Measurements from ENCODE around the gene ZBTB16. TPM values are rescaled to one million over a fixed set of nuclear protein-coding genes. Genes with fewer than 3 reads are reported as not detected.

Gene ZBTB16
- total RNA-seq, 1 donor from 2014 or later: 39.4 TPM

GRCh38 chr11:114056409-114056808, 3.1 kb upstream of the ZBTB16 start:
- no peak for DNase-seq (ENCODE audit: low read depth, low spot score)
- no peak for TF ChIP-seq CTCF (conservative IDR thresholded peaks at IDR 0.05)
- peaks cover 26% of the 10 kb centered on the region for H3K27me3 Mint-ChIP-seq (ENCODE audit: low read depth)
- peak overlapping the region; percentile 91 for H3K4me3 Mint-ChIP-seq
- H3K4me1 Mint-ChIP-seq: peaks cover 31% of the 10 kb centered on the region
- H3K36me3 Mint-ChIP-seq (ENCODE audit: low read depth): no peaks in the 10 kb centered on the region
- no peak overlapping the region for H3K27ac Mint-ChIP-seq (ENCODE audit: unreplicated experiment)
- H3K9me3 Mint-ChIP-seq: no peaks in the 10 kb centered on the region

- TF ChIP-seq CTCF (conservative IDR thresholded peaks at IDR 0.05): no peak
- no peaks in the 10 kb centered on the region for H3K9me3 Mint-ChIP-seq
- H3K4me3 Mint-ChIP-seq: peak overlapping the region; percentile 91
- H3K27ac Mint-ChIP-seq (ENCODE audit: unreplicated experiment): no peak overlapping the region
- H3K4me1 Mint-ChIP-seq: peaks cover 35% of the 10 kb centered on the region
- peaks cover 30% of the 10 kb centered on the region for H3K27me3 Mint-ChIP-seq (ENCODE audit: low read depth)
- no peak for DNase-seq (ENCODE audit: low read depth, low spot score)
- H3K36me3 Mint-ChIP-seq (ENCODE audit: low read depth): no peaks in the 10 kb centered on the region
Measured at GRCh38 chr11:114057147-114057546, 2.4 kb upstream of the ZBTB16 start.

GRCh38 chr11:114057605-114058004, 1.9 kb upstream of the ZBTB16 start:
- H3K27me3 Mint-ChIP-seq (ENCODE audit: low read depth): peaks cover 30% of the 10 kb centered on the region
- no peak for DNase-seq (ENCODE audit: low read depth, low spot score)
- no peak for TF ChIP-seq CTCF (conservative IDR thresholded peaks at IDR 0.05)
- no peaks in the 10 kb centered on the region for H3K9me3 Mint-ChIP-seq
- no peak overlapping the region for H3K27ac Mint-ChIP-seq (ENCODE audit: unreplicated experiment)
- H3K4me3 Mint-ChIP-seq: peak overlapping the region; percentile 91
- no peaks in the 10 kb centered on the region for H3K36me3 Mint-ChIP-seq (ENCODE audit: low read depth)
- peaks cover 35% of the 10 kb centered on the region for H3K4me1 Mint-ChIP-seq

GRCh38 chr11:114058026-114058706, 1.3 kb upstream of the ZBTB16 start:
- no peaks in the 10 kb centered on the region for H3K36me3 Mint-ChIP-seq (ENCODE audit: low read depth)
- TF ChIP-seq CTCF (conservative IDR thresholded peaks at IDR 0.05): no peak
- H3K27me3 Mint-ChIP-seq (ENCODE audit: low read depth): peaks cover 30% of the 10 kb centered on the region
- H3K4me1 Mint-ChIP-seq: peaks cover 41% of the 10 kb centered on the region
- no peak for DNase-seq (ENCODE audit: low read depth, low spot score)
- no peaks in the 10 kb centered on the region for H3K9me3 Mint-ChIP-seq
- no peak overlapping the region for H3K27ac Mint-ChIP-seq (ENCODE audit: unreplicated experiment)
- H3K4me3 Mint-ChIP-seq: peak overlapping the region; percentile 91

GRCh38 chr11:114058871-114059277, 637 bp upstream of the ZBTB16 start:
- Mint-ChIP-seq H3K27ac (ENCODE audit: unreplicated experiment) (no peak overlapping the region), H3K36me3 (ENCODE audit: low read depth) (peaks cover 3% of the 10 kb centered on the region), H3K4me1 (peaks cover 45% of the 10 kb centered on the region), H3K9me3 (no peaks in the 10 kb centered on the region), H3K27me3 (ENCODE audit: low read depth) (peaks cover 30% of the 10 kb centered on the region), H3K4me3 (peak overlapping the region; percentile 91)
- no peak for TF ChIP-seq CTCF (conservative IDR thresholded peaks at IDR 0.05)
- no peak for DNase-seq (ENCODE audit: low read depth, low spot score)
